ENCODE measurements around the gene RAE1. TPM values are rescaled to one million over a fixed set of nuclear protein-coding genes. Genes with fewer than 3 reads are reported as not detected.

The RAE1 gene
- total and polyA plus RNA-seq, 2 of the 8 experiments (the other 6 are each of a cell fraction or from before 2014, with no cell fraction given), result 35.9 to 44.9 TPM

GRCh38 chr20:57401565-57401918 is 50.5 kb downstream of the RAE1 start:
- H3K4me2 ChIP-seq (ENCODE audit: insufficient read depth in 1 of 2, low read depth in 2 of 2, low read length in 2 of 2), result no peak overlapping the region
- H2BK12ac ChIP-seq (ENCODE audit: low read depth, low read length), result no peak overlapping the region
- H3K27me3 ChIP-seq (replicated peaks in 1 of 4; ENCODE audit: control insufficient read depth in 3 of 4, extremely low read depth in 1 of 4, insufficient read depth in 3 of 4, low read length in 3 of 4), result no peaks in the 10 kb centered on the region
- POLR2A ChIA-PET (ENCODE audit: partially characterized antibody), result interaction anchor here (0.7 to 3.2 kb wide), 4 partner anchors 8 to 24 kb away, joined by 3 to 11 read pairs (median 4); no protein-coding TSS in a partner anchor
- no peak overlapping the region for H2BK15ac ChIP-seq (ENCODE audit: low read length)
- H3K56ac ChIP-seq (replicated peaks; ENCODE audit: insufficient read length, low read depth, low read length), result no peak overlapping the region
- H3K4me3 ChIP-seq (ENCODE audit: extremely low read depth in 1 of 4, insufficient read depth in 2 of 4, low read depth in 3 of 4, low read length in 4 of 4), result no peak overlapping the region
- no peak overlapping the region for H2AFZ ChIP-seq (ENCODE audit: low read length)
- no peak overlapping the region for H2AK5ac ChIP-seq (ENCODE audit: low read depth, low read length)
- H3K9me3 ChIP-seq (ENCODE audit: insufficient read depth in 2 of 2, low read depth in 1 of 2, low read length in 1 of 2), result no peaks in the 10 kb centered on the region
- H3K4me1 ChIP-seq (replicated peaks in 1 of 4; ENCODE audit: control insufficient read depth in 3 of 4, insufficient read depth in 4 of 4, low read length in 3 of 4), result no peaks in the 10 kb centered on the region
- no peak overlapping the region for H3K4ac ChIP-seq (replicated peaks; ENCODE audit: insufficient read length, low read depth, low read length)
- H4K5ac ChIP-seq (ENCODE audit: insufficient read length, low read depth, low read length), result no peak overlapping the region
- peaks cover 18 to 45% of the 10 kb centered on the region in 2 experiments for H4K20me1 ChIP-seq (replicated peaks in 1 of 2; ENCODE audit: control insufficient read depth in 1 of 2, insufficient read depth in 2 of 2, low read length in 2 of 2)
- no peak overlapping the region for H2BK20ac ChIP-seq (ENCODE audit: low read length)
- H2BK120ac ChIP-seq (replicated peaks; ENCODE audit: low read depth, low read length), result no peak overlapping the region
- H4K91ac ChIP-seq (replicated peaks; ENCODE audit: insufficient read length, low read length), result no peak overlapping the region
- H3K36me3 ChIP-seq (ENCODE audit: control insufficient read depth in 2 of 4, insufficient read depth in 4 of 4, low read length in 3 of 4), result peaks cover 9 to 48% (median 34%) of the 10 kb centered on the region in 4 experiments; a peak in 7 of 8 replicates
- WGBS, 2 experiments (ENCODE audit: extremely low coverage in 1 of 2, insufficient coverage in 1 of 2, insufficient read length in 1 of 2, insufficient replicate concordance in 2 of 2, low coverage in 1 of 2, low lambda C conversion rate in 2 of 2, missing lambda C conversion rate in 1 of 2), result 88% methylated on average over 7 of the region's 7 CpGs; no CpG with 5 or more reads in 1 of the 2 experiments
- H3K23me2 ChIP-seq (ENCODE audit: low read depth, low read length), result no peaks in the 10 kb centered on the region
- no peak overlapping the region for H3K23ac ChIP-seq (ENCODE audit: insufficient read length)
- H2BK5ac ChIP-seq (ENCODE audit: low read depth, low read length), result no peak overlapping the region
- no peak overlapping the region for H3K14ac ChIP-seq (ENCODE audit: insufficient read length)
- FAIRE-seq, result no peak
- H3K27ac ChIP-seq (ENCODE audit: low read depth, low read length), result no peak overlapping the region
- no peak overlapping the region for H3K18ac ChIP-seq (ENCODE audit: extremely low read depth, low read length)
- DNase-seq (ENCODE audit: low read depth in 1 of 2, low spot score in 2 of 2), result no peak
- H3K79me2 ChIP-seq (ENCODE audit: control insufficient read depth in 1 of 2, insufficient read depth in 2 of 2, low read length in 2 of 2), result peaks cover 5 to 57% of the 10 kb centered on the region in 2 experiments; a peak in 3 of 4 replicates
- H4K8ac ChIP-seq (ENCODE audit: extremely low read depth, insufficient read depth, low read length), result no peak overlapping the region
- H3K9ac ChIP-seq (replicated peaks in 1 of 4; ENCODE audit: extremely low read depth in 1 of 4, low read depth in 3 of 4, low read length in 3 of 4), result no peak overlapping the region
- H3K79me1 ChIP-seq (ENCODE audit: low read depth, low read length), result peaks cover 23% of the 10 kb centered on the region
- CTCF ChIA-PET (ENCODE audit: partially characterized antibody), result interaction anchor here (0.7 to 2.2 kb wide), 10 partner anchors 11 to 823 kb away, joined by 3 to 9 read pairs (median 4); no protein-coding TSS in a partner anchor
- no peak for TF ChIP-seq KDM5A (IDR thresholded peaks at IDR 0.05; ENCODE audit: low read length)
- no peak for TF ChIP-seq USF2 (IDR thresholded peaks at IDR 0.05; ENCODE audit: low read length)
- no peak for TF ChIP-seq TEAD4 (IDR thresholded peaks at IDR 0.05; ENCODE audit: low read depth, low read length)
- TF ChIP-seq TAF7 (optimal IDR thresholded peaks at IDR 0.05; ENCODE audit: borderline replicate concordance, low read depth, low read length), result no peak
- no peak for TF ChIP-seq TCF12 (IDR thresholded peaks at IDR 0.05; ENCODE audit: low read depth, low read length)
- TF ChIP-seq MAFK (IDR thresholded peaks at IDR 0.05; ENCODE audit: low read depth, low read length), result no peak
- no peak for TF ChIP-seq SUZ12 (IDR thresholded peaks at IDR 0.05; ENCODE audit: low read length)
- TF ChIP-seq CHD1 (IDR thresholded peaks at IDR 0.05; ENCODE audit: low read depth, low read length), result no peak
- no peak for TF ChIP-seq FOSL1 (IDR thresholded peaks at IDR 0.05; ENCODE audit: insufficient read depth, low read depth, low read length)
- no peak for TF ChIP-seq SIN3A (conservative IDR thresholded peaks at IDR 0.05 in 1 of 2, IDR thresholded peaks at IDR 0.05 in 1 of 2; ENCODE audit: low read depth in 1 of 2, low read length in 2 of 2)
- TF ChIP-seq POLR2AphosphoS5 (IDR thresholded peaks at IDR 0.05; ENCODE audit: low read depth, low read length), result no peak
- TF ChIP-seq JUND (IDR thresholded peaks at IDR 0.05; ENCODE audit: low read length), result no peak
- no peak for TF ChIP-seq SAP30 (IDR thresholded peaks at IDR 0.05; ENCODE audit: insufficient read depth, insufficient replicate concordance, low read length)
- no peak for TF ChIP-seq SP4 (IDR thresholded peaks at IDR 0.05; ENCODE audit: low read length)

Measured in H1 (cell line).